Measurements from ENCODE around the gene NPTN. TPM values are rescaled to one million over a fixed set of nuclear protein-coding genes. Genes with fewer than 3 reads are reported as not detected.

The NPTN gene
- total RNA-seq, 1 donor from 2014 or later: 139 TPM

DNA sequence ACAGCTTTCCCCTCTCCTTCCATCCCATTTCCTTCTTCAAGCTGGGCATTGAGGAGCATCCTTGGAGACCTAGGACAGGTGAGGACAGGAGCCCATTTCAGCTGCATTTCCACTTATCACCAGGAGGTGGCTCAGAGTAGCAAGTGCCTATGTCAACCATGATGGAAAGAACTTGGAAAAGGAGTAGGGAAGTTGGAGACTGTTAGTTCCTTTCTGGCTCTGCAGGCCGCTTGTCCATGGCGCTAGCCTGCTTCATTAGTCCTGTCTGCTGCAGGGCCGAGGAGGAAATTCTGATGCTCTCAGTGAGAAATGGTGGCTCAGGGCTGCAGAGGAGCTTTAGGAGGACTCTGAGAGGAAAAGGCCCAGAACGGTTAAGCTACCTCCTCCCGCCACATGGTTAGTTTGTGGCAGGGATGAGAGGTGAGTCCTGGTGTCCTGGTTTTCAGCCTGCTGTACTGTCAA is 44.0 kb upstream of the NPTN start:
- intact Hi-C loops (cut with DNase I): no loop called here
- Histone ChIP-seq H3K4me3 (no peak overlapping the region), H3K36me3 (no peaks in the 10 kb centered on the region), H3K27ac (no peak overlapping the region), H3K27me3 (no peaks in the 10 kb centered on the region), H3K4me1 (peaks cover 6% of the 10 kb centered on the region), H3K9me3 (no peaks in the 10 kb centered on the region)
- no peak for DNase-seq (ENCODE audit: extremely low spot score in 2 of 2)
- TF ChIP-seq POLR2A (IDR thresholded peaks at IDR 0.05): no peak
- TF ChIP-seq POLR2AphosphoS5 (IDR thresholded peaks at IDR 0.05; ENCODE audit: insufficient read depth in 1 of 2, low read depth in 1 of 2): no peak
- TF ChIP-seq, protein P1, sequence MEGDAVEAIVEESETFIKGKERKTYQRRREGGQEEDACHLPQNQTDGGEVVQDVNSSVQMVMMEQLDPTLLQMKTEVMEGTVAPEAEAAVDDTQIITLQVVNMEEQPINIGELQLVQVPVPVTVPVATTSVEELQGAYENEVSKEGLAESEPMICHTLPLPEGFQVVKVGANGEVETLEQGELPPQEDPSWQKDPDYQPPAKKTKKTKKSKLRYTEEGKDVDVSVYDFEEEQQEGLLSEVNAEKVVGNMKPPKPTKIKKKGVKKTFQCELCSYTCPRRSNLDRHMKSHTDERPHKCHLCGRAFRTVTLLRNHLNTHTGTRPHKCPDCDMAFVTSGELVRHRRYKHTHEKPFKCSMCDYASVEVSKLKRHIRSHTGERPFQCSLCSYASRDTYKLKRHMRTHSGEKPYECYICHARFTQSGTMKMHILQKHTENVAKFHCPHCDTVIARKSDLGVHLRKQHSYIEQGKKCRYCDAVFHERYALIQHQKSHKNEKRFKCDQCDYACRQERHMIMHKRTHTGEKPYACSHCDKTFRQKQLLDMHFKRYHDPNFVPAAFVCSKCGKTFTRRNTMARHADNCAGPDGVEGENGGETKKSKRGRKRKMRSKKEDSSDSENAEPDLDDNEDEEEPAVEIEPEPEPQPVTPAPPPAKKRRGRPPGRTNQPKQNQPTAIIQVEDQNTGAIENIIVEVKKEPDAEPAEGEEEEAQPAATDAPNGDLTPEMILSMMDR (IDR thresholded peaks at IDR 0.05): peak; percentile 66 to 94 (median 92)

DNA sequence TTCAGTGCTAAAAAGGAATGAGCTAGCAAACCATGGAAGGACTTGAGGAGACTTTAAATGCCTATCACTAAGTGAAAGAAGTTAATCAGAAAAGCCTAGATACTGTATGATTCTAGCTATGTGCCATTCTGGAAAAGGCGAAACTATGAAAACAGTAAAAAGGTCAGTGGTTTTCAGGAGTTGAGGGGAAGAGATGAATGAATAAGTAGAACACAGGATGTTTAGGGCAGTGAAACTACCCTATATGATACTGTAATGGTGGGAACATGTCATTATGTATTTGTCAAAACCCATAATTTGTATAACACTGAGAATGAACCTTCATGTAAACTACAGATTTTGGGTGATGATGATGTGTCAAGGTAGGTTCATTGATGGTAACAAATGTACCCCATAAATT is 41.4 kb upstream of the NPTN start:
- TF ChIP-seq POLR2AphosphoS5 (IDR thresholded peaks at IDR 0.05; ENCODE audit: insufficient read depth in 1 of 2, low read depth in 1 of 2): no peak
- TF ChIP-seq POLR2A (IDR thresholded peaks at IDR 0.05): no peak
- TF ChIP-seq, protein P1 (IDR thresholded peaks at IDR 0.05): no peak
- Histone ChIP-seq H3K27ac (no peak overlapping the region), H3K36me3 (no peaks in the 10 kb centered on the region), H3K27me3 (no peaks in the 10 kb centered on the region), H3K4me1 (peaks cover 6% of the 10 kb centered on the region), H3K9me3 (no peaks in the 10 kb centered on the region), H3K4me3 (no peak overlapping the region)
- DNase-seq (ENCODE audit: extremely low spot score in 2 of 2): no peak
- intact Hi-C loops (cut with DNase I): no loop called here

DNA sequence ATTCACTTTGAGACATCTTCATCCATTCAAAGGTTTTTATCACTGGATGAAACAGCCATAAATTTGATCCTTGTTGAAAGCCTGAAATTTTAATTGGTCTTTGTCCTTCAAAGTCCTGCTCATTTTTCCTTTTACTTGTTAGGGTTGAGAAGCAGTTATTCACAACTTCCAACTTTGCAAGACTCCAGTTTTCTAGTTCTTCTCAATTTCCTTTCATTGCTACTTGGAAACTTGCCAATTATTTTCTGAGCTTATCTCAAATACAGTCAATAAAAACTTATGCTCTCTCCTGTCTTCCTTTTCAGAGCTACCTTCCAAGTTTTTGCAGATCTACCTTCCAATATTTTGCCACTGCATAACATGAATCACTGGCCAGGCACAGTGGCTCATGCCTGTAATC is 27.3 kb upstream of the NPTN start:
- intact Hi-C loops (cut with DNase I): no loop called here
- TF ChIP-seq POLR2A (IDR thresholded peaks at IDR 0.05) (no peak), POLR2AphosphoS5 (IDR thresholded peaks at IDR 0.05; ENCODE audit: insufficient read depth in 1 of 2, low read depth in 1 of 2) (no peak)
- TF ChIP-seq, protein P1 (IDR thresholded peaks at IDR 0.05): no peak
- Histone ChIP-seq H3K36me3 (no peaks in the 10 kb centered on the region), H3K9me3 (no peaks in the 10 kb centered on the region), H3K4me3 (no peak overlapping the region), H3K27ac (no peak overlapping the region), H3K27me3 (no peaks in the 10 kb centered on the region), H3K4me1 (no peaks in the 10 kb centered on the region)
- DNase-seq (ENCODE audit: extremely low spot score in 2 of 2): no peak

DNA sequence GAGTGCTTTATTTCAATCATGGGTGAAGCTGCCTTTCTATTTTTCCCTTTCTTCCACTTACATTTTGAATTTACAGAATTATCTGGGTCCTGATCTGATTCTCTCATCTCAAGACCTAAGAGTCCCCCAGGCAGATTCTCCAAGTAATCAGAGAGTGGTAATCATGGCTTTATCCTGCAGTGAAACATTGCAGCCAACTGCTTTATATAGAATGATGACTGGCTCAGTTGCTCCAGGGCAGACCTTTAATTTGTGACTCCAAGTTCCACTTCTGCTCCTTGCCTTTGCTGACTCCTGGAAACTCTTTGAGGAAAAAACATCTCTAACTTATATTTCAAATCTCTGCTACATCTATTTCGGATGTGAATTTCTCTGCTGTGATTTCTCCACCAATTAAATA is 25.5 kb upstream of the NPTN start:
- intact Hi-C loops (cut with DNase I): no loop called here

DNA sequence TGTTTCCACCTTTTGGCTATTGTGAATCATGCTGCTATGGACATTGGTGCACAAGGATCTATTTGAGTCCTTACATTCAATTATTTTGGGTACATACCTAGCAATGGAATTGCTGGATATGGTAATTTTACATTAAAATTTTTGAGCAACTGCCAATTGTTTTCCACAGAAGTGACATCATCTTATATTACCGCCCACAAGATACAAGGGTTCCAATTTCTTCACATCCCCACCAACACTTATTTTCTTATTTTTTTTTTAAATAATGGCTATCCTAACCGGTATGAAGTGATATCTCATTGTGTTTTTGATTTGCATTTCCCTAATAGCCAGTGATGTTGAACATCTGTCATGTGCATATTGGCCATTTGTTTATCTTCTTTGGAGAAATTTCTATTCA is 22.5 kb upstream of the NPTN start:
- no peak for DNase-seq (ENCODE audit: extremely low spot score in 2 of 2)
- TF ChIP-seq, protein P1 (IDR thresholded peaks at IDR 0.05): no peak
- no peak overlapping the region for H3K4me3 ChIP-seq
- no peaks in the 10 kb centered on the region for H3K27me3 ChIP-seq
- intact Hi-C loops (cut with DNase I): no loop called here
- H3K36me3 ChIP-seq: no peaks in the 10 kb centered on the region
- no peak overlapping the region for H3K27ac ChIP-seq
- H3K4me1 ChIP-seq: no peaks in the 10 kb centered on the region
- H3K9me3 ChIP-seq: no peaks in the 10 kb centered on the region

More for the DNA sequence above, 25.5 kb upstream of the NPTN start:
- no peak for TF ChIP-seq POLR2AphosphoS5 (IDR thresholded peaks at IDR 0.05; ENCODE audit: insufficient read depth in 1 of 2, low read depth in 1 of 2)
- no peak for TF ChIP-seq POLR2A (IDR thresholded peaks at IDR 0.05)
- TF ChIP-seq, protein P1 (IDR thresholded peaks at IDR 0.05): no peak
- Histone ChIP-seq H3K9me3 (no peaks in the 10 kb centered on the region), H3K27me3 (no peaks in the 10 kb centered on the region), H3K27ac (no peak overlapping the region), H3K4me3 (no peak overlapping the region), H3K36me3 (no peaks in the 10 kb centered on the region), H3K4me1 (no peaks in the 10 kb centered on the region)
- no peak for DNase-seq (ENCODE audit: extremely low spot score in 2 of 2)

All from vagina (tissue), 2 donors.